Astrocyte of the hippocampus (primary cell): ENCODE data around the gene DOK6.

ENCODE experiments used
- DNase-seq: peaks from one replicate; pipeline ENCODE4 v3.0.0; 2011; ENCODE audit warnings: low read depth, low spot score

The DOK6 gene

GRCh38 chr18:69538849-69539248, 138.2 kb downstream of the DOK6 start:
- no peak for DNase-seq

GRCh38 chr18:69539404-69539803, 138.7 kb downstream of the DOK6 start:
- DNase-seq, result no peak

- no peak for DNase-seq
Observed at GRCh38 chr18:69556228-69556627, 155.5 kb downstream of the DOK6 start.

GRCh38 chr18:69557282-69557681, 156.6 kb downstream of the DOK6 start:
- peak; percentile 57 for DNase-seq

GRCh38 chr18:69558052-69558451, 157.4 kb downstream of the DOK6 start:
- DNase-seq, result peak; percentile 12

GRCh38 chr18:69559604-69560003, 158.9 kb downstream of the DOK6 start:
- DNase-seq, result no peak

- DNase-seq, result no peak
Observed at GRCh38 chr18:69564602-69565001, 163.9 kb downstream of the DOK6 start.

GRCh38 chr18:69567813-69568488, 167.3 kb downstream of the DOK6 start:
- no peak for DNase-seq

- no peak for DNase-seq
Observed at GRCh38 chr18:69569133-69569532, 168.4 kb downstream of the DOK6 start.

GRCh38 chr18:69574401-69574800, 173.7 kb downstream of the DOK6 start:
- no peak for DNase-seq

- no peak for DNase-seq
Observed at GRCh38 chr18:69580107-69580506, 179.4 kb downstream of the DOK6 start.

- DNase-seq, result no peak
Observed at GRCh38 chr18:69584429-69584828, 183.7 kb downstream of the DOK6 start.

- no peak for DNase-seq
Observed at GRCh38 chr18:69585696-69586095, 185.0 kb downstream of the DOK6 start.

- no peak for DNase-seq
Observed at GRCh38 chr18:69586537-69586936, 185.8 kb downstream of the DOK6 start.

GRCh38 chr18:69588301-69588700, 187.6 kb downstream of the DOK6 start:
- DNase-seq, result no peak

GRCh38 chr18:69590150-69590549, 189.5 kb downstream of the DOK6 start:
- DNase-seq, result peak; percentile 23

- DNase-seq, result no peak
Observed at GRCh38 chr18:69596345-69596744, 195.7 kb downstream of the DOK6 start.

- no peak for DNase-seq
Observed at GRCh38 chr18:69597561-69597960, 196.9 kb downstream of the DOK6 start.

- no peak for DNase-seq
Observed at GRCh38 chr18:69599377-69599776, 198.7 kb downstream of the DOK6 start.

GRCh38 chr18:69612242-69612641, 211.6 kb downstream of the DOK6 start:
- DNase-seq, result no peak

- DNase-seq, result no peak
Observed at GRCh38 chr18:69616114-69616513, 215.4 kb downstream of the DOK6 start.

GRCh38 chr18:69617408-69617807, 216.7 kb downstream of the DOK6 start:
- no peak for DNase-seq

GRCh38 chr18:69617888-69618287, 217.2 kb downstream of the DOK6 start:
- peak; percentile 83 for DNase-seq

- no peak for DNase-seq
Observed at GRCh38 chr18:69622184-69622583, 221.5 kb downstream of the DOK6 start.
